GM19351 (cell line): ENCODE measurements around the gene CHIC2.
"Not testable (repeated sequence)": the region's sequence is repeated elsewhere in the genome, so short reads cannot be mapped to it uniquely, and the experiment has no call there.

Experiments used
- ATAC-seq: cut with Tn5 transposase; IDR thresholded peaks from one replicate; pipeline ENCODE4 v1.9.1; 2021; ENCODE audit warnings: mild to moderate bottlenecking, moderate library complexity; ENCODE audit not compliant: unreplicated experiment

The CHIC2 gene

DNA sequence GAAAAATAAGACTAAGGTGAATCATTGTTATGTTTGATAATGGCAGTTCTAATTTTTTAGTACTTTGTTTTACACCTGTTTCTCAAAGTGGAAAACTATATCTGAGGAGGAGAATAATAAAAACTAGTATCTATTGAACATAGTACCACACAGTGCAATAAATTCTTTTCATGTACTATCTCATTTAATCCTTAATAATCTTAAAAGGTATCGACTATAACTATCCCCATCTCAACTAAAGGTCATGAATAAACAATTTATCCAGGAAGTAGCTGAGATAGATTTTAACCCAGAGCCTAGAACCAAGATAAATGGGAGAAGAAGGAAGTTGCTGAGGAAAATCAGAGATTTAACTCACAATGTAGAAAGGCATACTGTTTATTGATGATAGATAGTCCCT lies 2.5 kb downstream of the CHIC2 start:
- no peak for ATAC-seq

DNA sequence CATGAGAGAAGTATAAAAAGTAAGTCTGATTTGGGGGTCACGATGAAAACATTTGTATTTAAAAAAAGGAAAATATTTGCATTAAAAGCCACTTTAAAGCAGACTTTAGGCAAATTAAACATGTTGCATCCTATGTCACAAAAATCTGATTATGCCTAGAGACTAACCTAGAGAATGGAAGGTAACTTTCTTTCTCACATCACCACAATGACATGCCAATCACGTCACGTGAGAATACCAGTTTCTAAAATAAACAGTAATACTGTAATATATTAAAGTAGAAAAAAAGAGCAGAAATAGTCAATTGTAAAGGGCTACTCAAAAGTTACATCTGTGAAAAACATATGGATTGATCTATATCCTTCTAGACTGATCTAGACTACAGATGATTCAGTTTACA lies 3.3 kb downstream of the CHIC2 start:
- ATAC-seq, result no peak

DNA sequence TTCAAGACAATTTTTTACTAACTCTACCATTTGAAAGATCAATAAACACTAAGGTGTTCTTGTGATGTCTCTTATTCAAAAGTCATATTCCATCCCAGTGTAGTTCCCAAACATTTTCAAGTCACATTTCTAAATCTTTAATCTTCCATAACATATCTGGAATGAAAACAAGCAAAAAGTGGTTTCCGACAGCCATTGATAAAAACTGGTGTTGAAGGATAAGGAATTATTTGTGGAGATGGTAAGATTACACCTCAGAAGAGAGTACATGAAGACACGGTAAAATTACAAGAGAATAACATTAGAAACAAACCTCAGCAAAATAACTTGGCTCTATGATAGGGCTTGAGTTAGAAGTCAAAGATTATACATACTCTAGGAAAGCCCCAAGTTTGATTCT lies 4.3 kb downstream of the CHIC2 start:
- no peak for ATAC-seq

DNA sequence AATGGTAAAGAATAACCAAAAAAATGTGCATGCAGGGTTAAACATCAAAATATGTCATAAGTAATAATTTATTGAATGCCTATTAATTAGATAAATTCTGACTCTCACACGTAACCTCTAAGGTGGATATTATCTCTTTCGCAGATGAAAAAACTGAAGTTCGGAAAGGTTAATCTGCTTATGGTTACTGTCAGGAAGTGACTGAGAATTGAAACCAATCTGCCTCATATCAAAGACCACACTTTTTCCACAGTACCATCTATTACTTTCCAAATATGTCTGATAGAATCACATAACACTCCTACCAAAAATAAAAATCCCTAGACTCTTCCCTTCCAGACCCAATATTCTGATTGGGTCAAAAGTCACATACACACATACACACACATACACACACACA lies 6.2 kb downstream of the CHIC2 start:
- ATAC-seq, result peak; percentile 61

DNA sequence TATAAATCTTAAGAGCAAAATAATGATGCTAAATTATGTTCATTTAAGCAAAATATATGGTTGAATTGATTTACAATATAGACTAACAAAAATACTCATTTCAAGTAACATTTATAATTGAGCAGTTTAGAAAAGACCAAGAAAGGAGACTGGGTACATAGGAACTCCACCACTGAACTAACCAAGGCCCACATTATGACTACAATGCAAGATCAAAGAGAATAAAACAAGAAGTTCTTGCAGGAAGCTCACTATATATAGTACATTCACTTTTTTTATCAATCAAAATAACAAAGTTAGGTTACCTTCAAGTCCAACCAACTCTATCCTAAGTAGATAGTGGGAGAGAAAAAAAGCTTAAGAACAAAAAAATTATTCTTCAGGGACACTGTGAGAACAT lies 8.0 kb downstream of the CHIC2 start:
- ATAC-seq, result no peak

DNA sequence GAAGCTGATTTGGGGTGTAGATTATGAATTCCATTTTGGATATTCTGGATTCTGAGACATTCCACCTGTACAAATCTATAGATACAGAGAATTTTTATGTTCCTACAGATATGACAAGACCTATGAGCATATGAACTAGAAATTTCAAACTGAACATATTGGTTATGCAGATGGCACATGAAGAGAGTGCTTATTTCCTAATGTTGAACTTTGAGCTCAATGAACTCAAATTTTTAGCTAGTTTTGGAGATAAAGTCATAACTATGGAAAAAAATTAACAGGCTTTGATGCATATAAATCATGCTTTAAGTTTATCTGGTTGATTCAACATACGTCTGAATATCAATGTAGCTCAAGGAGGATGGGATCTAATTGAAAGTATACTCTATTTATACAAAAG lies 8.9 kb downstream of the CHIC2 start:
- no peak for ATAC-seq

DNA sequence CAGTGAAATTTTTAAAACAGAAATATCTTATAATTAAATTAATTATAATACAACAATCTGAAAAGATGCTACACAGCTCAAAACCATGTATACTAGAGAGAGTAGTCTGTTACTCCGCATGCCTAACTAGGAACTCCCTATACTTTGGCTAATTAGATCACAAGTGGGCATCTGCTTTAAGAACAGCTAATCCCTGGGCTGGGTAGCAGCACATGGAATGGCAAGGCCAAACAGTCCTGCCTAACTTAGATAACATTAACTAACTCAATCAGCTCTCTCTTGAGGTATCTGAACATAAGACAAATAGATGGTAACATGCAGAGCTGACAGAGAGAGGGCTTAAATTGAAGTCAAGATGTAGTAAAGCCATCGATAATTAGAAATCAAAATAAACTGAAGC lies 9.9 kb downstream of the CHIC2 start:
- no peak for ATAC-seq

DNA sequence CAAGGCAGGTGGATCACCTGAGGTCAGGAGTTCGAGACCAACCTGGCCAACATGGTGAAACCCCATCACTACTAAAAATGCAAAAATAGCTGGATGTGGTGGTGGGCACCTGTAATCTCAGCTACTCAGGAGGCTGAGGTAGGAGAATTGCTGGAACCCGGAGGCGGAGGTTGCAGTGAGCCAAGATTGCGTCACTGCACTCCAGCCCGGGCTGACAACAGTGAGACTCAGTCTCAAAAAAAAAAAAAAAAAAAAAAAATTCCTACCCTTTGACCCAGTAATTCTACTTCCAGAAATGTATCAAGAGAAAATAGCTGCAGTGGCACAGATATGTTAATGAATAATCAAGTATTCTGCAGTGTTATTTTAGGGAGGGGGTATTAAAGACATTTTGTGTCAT lies 11.1 kb downstream of the CHIC2 start:
- ATAC-seq, result not testable (repeated sequence)

DNA sequence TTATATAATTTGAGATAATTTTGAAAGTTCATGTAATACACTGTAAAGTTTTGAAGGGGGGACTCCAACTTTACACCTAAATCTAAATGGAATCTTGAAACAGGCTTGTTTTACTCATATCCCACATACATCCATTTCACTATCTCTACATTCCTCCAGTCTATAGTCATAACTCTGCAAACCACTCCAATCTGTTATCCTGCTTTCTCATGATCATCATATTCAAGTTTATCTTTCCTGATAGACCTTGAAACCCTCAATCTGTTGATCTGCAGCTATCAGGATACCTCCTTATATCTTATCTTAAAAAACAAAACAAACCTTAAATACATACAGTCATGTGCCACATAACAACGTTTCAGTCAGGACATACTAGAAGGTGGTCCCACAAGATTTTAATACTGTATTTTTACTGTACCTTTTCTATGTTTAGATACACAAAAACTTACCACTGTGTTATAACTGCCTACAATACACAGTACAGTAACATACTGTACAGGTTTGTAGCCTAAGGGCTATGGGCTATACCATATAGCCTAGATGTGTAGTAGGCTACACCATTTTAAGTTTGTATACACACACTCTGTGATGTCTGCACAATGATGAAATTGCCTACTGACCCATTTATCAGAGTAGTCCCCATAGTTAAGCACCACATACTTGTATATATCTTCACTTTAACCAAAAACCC lies 14.0 kb downstream of the CHIC2 start:
- no peak for ATAC-seq

DNA sequence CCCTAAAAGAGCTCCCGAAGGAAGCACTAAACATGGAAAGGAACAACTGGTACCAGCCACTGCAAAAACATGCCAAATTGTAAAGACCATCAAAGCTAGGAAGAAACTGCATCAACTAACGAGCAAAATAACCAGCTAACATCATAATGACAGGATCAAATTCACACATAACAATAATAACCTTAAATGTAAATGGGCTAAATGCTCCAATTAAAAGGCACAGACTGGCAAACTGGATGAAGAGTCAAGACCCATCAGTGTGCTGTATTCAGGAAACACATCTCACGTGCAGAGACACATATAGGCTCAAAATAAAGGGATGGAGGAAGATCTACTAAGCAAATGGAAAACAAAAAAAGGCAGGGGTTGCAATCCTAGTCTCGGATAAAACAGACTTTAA lies 20.8 kb downstream of the CHIC2 start:
- ATAC-seq, result not testable (repeated sequence)

DNA sequence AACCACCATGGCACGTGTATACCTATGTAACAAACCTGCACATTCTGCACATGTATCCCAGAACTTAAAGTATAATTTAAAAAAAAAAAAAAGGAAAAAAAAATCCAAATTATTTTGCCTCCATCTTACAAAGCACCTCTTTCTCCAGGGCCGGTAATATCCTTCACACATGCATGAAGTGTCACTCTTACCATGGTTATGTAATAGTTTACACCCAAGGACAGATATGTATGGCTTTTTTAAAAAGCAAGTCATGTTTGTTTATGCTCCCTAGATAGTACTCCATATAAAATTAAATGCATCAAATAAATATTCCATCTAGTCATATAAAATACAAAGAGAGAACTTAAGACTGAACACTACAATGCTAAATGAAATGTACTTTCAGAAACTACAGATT lies 22.5 kb downstream of the CHIC2 start:
- no peak for ATAC-seq

DNA sequence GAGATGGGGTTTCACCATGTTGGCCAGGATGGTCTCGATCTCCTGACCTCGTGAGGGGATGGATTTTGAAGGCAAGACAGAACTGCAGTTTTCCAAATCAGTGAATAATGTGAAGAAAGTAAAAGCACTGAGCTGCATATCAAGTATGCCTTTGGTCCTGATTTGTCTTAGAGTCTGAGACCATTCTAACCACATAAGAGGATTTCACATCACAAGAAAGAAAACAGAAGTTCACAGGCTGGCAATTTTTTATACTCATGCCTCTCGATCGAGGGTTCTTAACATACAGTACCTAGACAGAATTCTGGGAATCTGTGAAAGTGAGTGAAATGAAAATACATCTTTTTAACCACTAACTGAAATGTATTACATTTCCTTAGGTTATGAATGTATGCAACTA lies 23.3 kb downstream of the CHIC2 start:
- no peak for ATAC-seq

DNA sequence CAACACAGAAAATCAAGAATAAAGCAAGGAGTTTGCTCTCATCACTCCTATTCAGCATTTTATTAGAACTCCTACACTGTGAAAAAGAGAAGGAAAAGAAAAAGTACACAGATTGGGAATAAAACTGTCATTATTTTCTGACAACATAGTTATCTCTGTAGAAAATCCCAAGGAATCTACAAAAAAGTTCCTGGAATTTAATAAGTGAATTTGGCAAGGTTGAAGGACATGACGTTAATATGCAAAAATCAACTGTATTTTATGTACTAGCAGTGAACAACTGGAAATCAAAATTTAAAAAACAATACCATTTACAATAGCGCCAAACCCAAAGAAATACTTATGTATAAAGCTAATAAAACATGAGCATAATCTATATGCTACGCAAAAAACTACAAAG lies 26.3 kb downstream of the CHIC2 start:
- ATAC-seq, result no peak

DNA sequence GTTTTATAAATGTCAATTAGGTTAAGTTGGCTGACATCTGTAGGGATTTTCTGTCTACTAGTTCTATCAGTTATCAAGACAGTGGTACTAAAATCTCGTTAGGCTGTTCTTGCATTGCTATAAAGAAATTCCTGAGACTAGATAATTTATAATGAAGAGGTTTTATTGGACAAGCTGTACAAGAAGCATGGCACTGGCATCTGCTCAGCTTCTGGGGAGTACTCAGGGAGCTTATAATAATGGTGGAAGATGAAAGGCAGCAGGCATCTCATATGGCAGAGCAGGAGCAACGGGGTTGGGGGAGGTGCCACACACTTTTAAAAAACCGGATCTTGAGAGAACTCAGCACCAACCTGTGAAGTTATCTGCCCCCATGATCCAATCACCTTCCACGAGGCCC lies 28.2 kb downstream of the CHIC2 start:
- ATAC-seq, result no peak

DNA sequence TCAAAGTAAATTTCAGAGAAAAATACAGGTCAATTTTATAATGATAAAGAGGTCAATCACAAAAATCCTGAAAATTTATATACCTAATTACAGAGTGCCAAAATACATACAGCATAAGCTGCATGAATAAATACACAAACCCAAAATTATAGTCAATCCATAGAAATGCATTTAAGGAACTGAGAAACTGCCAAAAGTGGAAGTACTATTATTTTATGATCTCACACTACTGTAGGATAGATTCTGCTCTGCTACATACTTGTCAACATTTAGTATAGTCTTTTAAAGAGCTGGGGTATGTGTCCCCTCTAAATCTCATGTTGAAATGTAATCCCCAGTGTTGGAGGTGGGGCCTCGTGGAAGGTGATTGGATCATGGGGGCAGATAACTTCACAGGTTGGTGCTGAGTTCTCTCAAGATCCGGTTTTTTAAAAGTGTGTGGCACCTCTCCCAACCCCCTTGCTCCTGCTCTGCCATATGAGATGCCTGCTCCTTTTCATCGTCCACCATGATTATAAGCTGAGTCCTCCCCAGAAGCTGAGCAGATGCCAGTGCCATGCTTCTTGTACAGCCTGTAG lies 31.8 kb downstream of the CHIC2 start:
- ATAC-seq, result no peak

DNA sequence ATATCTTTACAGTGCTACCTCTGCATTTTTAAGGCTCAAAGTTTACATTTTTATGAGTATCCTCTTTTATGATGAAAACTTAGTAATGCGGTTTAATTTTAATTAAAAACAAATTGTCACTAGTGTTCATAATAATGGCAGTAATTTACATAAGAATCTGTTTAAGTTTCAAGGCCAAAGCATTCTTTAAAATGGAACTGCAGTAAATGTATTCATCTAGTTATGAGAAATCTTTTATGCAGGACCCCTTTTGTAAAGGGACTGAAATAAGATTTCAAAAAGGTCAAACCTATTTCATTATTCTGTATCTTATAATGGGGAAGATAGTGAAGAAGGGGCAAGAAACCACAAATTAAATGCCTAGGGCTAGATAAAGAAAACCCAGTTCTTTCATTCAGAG lies 37.1 kb downstream of the CHIC2 start:
- no peak for ATAC-seq

DNA sequence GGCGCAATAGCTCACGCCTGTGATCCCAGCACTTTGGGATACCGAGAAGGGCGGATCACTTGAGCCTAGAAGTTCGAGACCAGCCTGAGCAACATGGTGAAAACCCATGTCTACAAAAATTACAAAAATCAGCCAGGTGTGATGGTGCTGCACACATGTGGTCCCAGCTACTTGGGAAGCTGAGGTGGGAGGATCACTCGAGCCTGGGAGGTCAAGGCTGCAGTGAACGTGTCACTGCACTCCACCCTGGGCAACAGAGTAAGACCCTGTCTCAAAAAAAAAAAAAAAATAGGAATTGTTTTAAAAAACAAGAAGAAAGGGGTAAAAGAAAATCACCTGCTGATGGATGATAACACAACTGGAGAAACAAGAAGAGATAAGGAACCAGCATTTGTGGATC lies 38.8 kb downstream of the CHIC2 start:
- ATAC-seq, result no peak

DNA sequence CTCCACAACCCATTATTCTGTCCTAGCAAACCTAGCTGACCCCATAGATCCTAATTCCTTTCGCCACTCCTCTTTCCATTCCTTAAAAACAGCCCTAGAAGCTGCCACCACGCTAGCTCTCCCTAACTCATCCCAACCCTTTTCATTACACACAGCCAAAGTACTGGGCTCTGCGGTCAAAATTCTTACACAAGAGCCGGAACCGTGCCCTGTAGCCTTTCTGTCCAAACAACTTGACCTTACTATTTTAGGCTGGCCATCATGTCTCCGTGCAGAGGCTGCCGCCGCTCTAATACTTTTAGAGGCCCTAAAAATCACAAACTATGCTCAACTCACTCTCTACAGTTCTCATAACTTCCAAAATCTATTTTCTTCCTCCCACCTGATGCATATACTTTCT lies 41.4 kb downstream of the CHIC2 start:
- not testable (repeated sequence) for ATAC-seq

DNA sequence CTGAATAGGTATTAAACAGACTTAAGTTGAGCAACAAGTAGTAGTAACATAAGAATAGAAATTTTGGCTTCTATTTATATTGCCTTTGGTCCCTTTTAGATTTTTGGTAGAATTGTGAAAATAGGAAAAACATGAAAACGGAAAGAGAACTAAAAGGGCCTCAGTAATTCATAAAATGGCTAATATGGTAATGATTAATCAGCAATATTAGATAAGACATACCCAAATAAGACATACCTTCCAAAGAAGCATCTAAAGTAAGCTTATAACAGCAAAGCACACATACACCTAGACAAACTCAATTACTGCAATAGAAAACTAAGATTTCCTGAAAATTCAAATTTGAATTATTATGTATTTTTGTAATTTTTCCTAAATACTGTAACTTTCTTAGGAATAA lies 46.4 kb downstream of the CHIC2 start:
- ATAC-seq, result no peak

DNA sequence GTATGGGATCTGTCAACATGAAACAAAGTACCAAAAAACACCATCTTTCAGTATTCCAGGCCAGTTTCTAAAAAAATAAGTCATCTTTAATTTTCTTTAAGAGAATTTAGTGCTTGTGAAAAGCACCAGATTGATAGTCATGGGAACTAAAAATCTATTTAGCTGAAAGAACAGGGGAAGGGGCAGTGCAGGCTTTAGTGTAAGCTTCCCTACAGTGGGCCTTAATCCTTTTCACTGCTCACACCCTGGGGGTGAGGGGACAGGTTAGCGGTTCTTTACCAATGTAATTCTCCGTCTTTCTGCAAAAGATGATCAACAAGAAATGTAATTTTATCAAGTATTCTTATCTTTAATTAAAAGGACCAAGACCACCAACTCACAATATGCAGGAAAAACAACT lies 47.1 kb downstream of the CHIC2 start:
- ATAC-seq, result no peak

DNA sequence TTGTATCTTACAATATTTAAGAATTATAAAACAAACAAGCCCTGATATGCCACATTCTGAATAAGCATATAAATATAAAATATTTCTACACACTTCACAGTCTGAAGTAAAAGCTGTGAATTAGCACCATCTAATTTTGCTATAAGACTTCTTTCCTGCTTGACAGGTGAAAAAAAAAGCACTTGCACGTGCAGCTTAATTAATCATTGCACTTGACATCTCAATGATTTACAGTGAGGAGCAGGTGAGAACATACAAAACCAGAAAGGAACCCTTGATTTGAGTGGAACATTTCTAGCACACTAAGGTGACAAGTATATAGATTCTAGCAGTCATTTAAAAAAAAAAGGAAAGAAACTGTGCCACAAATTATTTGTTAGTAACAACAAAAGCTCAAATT lies 47.9 kb downstream of the CHIC2 start:
- no peak for ATAC-seq

DNA sequence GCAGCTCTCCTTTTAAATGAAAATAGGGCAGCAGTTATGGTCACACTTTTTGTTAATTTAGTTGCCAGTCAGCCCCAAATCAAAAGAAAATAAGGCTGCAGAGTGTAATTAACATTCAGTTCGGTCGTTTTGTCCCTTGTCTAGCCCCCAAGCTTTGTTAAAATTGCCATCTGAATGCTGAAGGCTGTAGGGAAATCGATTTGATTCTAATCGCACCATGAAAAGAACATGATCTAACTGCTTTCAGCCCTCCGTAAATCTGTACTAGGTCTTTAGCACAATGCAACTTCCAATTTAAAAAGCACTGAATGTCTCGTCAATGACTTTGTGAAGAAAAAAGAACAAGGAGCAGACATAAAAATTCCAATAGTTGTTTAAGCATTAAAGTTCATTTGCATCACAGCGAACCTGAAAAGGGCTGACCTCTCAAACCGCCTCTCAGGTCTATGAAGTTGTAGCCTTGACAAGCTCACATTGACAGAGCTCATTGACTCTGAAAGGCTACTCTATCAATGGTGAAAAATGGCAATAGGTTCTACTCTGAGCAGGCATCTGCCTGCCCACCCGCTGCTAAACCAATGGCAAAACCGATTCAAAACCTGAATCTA lies 48.9 kb downstream of the CHIC2 start:
- ATAC-seq, result no peak

DNA sequence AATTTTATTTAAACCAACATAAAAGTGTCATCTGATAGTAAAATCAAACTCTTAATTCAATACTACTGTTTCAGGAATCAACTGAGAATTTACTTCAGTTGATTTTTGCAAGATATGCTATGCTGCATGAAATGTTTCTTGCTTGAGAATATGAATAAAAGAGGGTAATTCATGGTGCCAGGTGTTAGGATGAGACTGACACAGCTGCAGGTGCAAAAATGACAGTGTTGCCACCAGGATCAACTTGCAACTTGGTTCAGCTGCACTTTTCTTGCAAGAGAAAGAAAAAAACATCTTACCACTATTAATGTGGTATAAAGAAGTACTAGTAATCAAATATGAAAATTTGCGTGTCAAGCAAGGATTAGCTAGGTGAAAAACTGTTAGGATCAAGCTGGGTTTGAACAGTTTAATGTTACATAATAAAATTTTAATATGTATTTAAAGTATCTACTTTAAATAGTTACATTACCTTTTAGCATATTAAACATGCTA lies 49.7 kb downstream of the CHIC2 start:
- ATAC-seq, result no peak
